HCT116 (cell line): ENCODE measurements around the gene FKBP10.

Experiments
- ATF3 ChIP-seq: IDR thresholded peaks from 2 replicates; pipeline ENCODE4 v1.6.1; 2012
- CEBPB ChIP-seq: IDR thresholded peaks from 2 replicates; pipeline ENCODE4 v1.6.1; 2012; ENCODE audit warnings: low read depth
- CTCF ChIP-seq, 3 experiments: fragments of 200-600 bp in 1 of 3; sonication (generic) in 1 of 3; IDR thresholded peaks in 2 of 3; conservative IDR thresholded peaks in 1 of 3; 2 replicates each; pipeline ENCODE4 v1.5.1; 2012 to 2017; ENCODE audit warnings: low read depth in 2 of 3, low read length in 2 of 3, antibody characterized with exemption in 1 of 3, borderline replicate concordance in 1 of 3, control low read depth in 1 of 3, mild to moderate bottlenecking in 1 of 3, mixed read lengths in 1 of 3, mixed run types in 1 of 3, moderate library complexity in 1 of 3; ENCODE audit not compliant: insufficient read depth in 1 of 3
- EGR1 ChIP-seq: IDR thresholded peaks from 2 replicates; pipeline ENCODE4 v1.6.1; 2012; ENCODE audit warnings: low read depth
- EZH2 ChIP-seq: fragments of 200-600 bp; sonication (generic); IDR thresholded peaks from 2 replicates; pipeline ENCODE4 v1.6.1; 2017; ENCODE audit warnings: antibody characterized with exemption, mixed run types
- EZH2phosphoT487 ChIP-seq: fragments of 200-600 bp; IDR thresholded peaks from 2 replicates; pipeline ENCODE4 v1.6.1; 2018; ENCODE audit warnings: antibody characterized with exemption, borderline replicate concordance
- MAX ChIP-seq: IDR thresholded peaks from 2 replicates; pipeline ENCODE4 v1.6.1; 2012
- POLR2A ChIP-seq: IDR thresholded peaks from 2 replicates; pipeline ENCODE4 v1.7.0; 2011; ENCODE audit warnings: borderline replicate concordance; ENCODE audit not compliant: insufficient read depth, insufficient read length; ENCODE audit errors: extremely low read depth
- POLR2AphosphoS5 ChIP-seq: IDR thresholded peaks from 2 replicates; pipeline ENCODE4 v1.6.1; 2011; ENCODE audit warnings: mild to moderate bottlenecking, low read depth, low read length, moderate library complexity
- RAD21 ChIP-seq: IDR thresholded peaks from 2 replicates; pipeline ENCODE4 v1.6.1; 2012; ENCODE audit warnings: low read depth, mild to moderate bottlenecking
- SP1 ChIP-seq: IDR thresholded peaks from 2 replicates; pipeline ENCODE4 v1.6.1; 2012; ENCODE audit warnings: low read depth
- ZBTB33 ChIP-seq: IDR thresholded peaks from 2 replicates; pipeline ENCODE4 v1.6.1; 2011; ENCODE audit warnings: mild to moderate bottlenecking, low read length, moderate library complexity; ENCODE audit not compliant: insufficient replicate concordance; ENCODE audit errors: extremely low read depth
- ZFX ChIP-seq: fragments of 450-650 bp; IDR thresholded peaks from 2 replicates; pipeline ENCODE4 v1.6.1; 2017

GRCh38 chr17:41816637-41817320, 4.0 kb downstream of the FKBP10 start:
- TF ChIP-seq RAD21 (no peak), POLR2A (no peak), CTCF (IDR thresholded peaks at IDR 0.05 in 2 of 3, conservative IDR thresholded peaks at IDR 0.05 in 1 of 3; ENCODE audit: borderline replicate concordance in 1 of 3, insufficient read depth in 1 of 3, low read depth in 2 of 3, low read length in 2 of 3) (no peak), POLR2AphosphoS5 (no peak), ZFX (no peak), MAX (no peak), EZH2phosphoT487 (no peak), ATF3 (no peak), EZH2 (no peak), ZBTB33 (no peak), CEBPB (no peak), SP1 (no peak), EGR1 (no peak)
